GM23338 (cell line): Measurements from ENCODE around the gene HTR1B. TPM values are rescaled to one million over a fixed set of nuclear protein-coding genes. Genes with fewer than 3 reads are reported as not detected.

Experiments used
- ATAC-seq: fragments of 200-7000 bp; cut with Tn5 transposase; 3 replicates; pipeline ENCODE4 v1.9.1; 2020
- DNase-seq: peaks from one replicate; pipeline ENCODE4 v3.0.0-alpha.2; 2015; ENCODE audit warnings: low spot score
- H2AFZ ChIP-seq: fragments of 200-600 bp; sonication (generic); 2 replicates; pipeline ENCODE4 v1.8.0; 2016; ENCODE audit warnings: antibody characterized with exemption, mild to moderate bottlenecking, moderate library complexity
- H3F3A ChIP-seq: fragments of 200-600 bp; sonication (generic); replicated peaks from 2 replicates; pipeline ENCODE4 v1.8.0; 2017; ENCODE audit warnings: antibody characterized with exemption, mixed run types, low read depth
- H3K27ac ChIP-seq: fragments of 200-600 bp; sonication (generic); 2 replicates; pipeline ENCODE4 v1.6.1; 2016; ENCODE audit warnings: low read depth
- H3K27me3 ChIP-seq: fragments of 200-600 bp; sonication (generic); 2 replicates; pipeline ENCODE4 v1.8.0; 2016; ENCODE audit warnings: mild to moderate bottlenecking, mixed run types, moderate library complexity; ENCODE audit not compliant: insufficient read depth
- H3K36me3 ChIP-seq: fragments of 200-600 bp; sonication (generic); 2 replicates; pipeline ENCODE4 v1.8.0; 2016; ENCODE audit warnings: mild to moderate bottlenecking; ENCODE audit not compliant: insufficient read depth
- H3K4me1 ChIP-seq: fragments of 200-600 bp; sonication (generic); 2 replicates; pipeline ENCODE4 v1.8.0; 2016; ENCODE audit warnings: mild to moderate bottlenecking, moderate library complexity; ENCODE audit not compliant: insufficient read depth
- H3K4me2 ChIP-seq: fragments of 200-600 bp; sonication (generic); 2 replicates; pipeline ENCODE4 v1.7.1; 2017; ENCODE audit warnings: mixed run types
- H3K4me3 ChIP-seq: fragments of 200-600 bp; sonication (generic); 2 replicates; pipeline ENCODE4 v1.6.1; 2016; ENCODE audit warnings: mixed run types
- H3K79me2 ChIP-seq: fragments of 200-600 bp; sonication (generic); replicated peaks from 2 replicates; pipeline ENCODE4 v1.8.0; 2017; ENCODE audit warnings: mild to moderate bottlenecking; ENCODE audit not compliant: insufficient read depth
- H3K9me2 ChIP-seq: fragments of 200-600 bp; sonication (generic); 2 replicates; pipeline ENCODE4 v1.8.0; 2017; ENCODE audit not compliant: insufficient read depth
- H4K20me1 ChIP-seq: fragments of 200-600 bp; sonication (generic); replicated peaks from 2 replicates; pipeline ENCODE4 v1.8.0; 2017; ENCODE audit warnings: mild to moderate bottlenecking; ENCODE audit not compliant: insufficient read depth
- H3K27ac Mint-ChIP-seq: 2 replicates; pipeline ENCODE4 v1.8.0; 2020; ENCODE audit warnings: inconsistent platforms, mild to moderate bottlenecking, moderate library complexity, mixed read lengths
- H3K27me3 Mint-ChIP-seq: 3 replicates; pipeline ENCODE4 v1.8.0; 2022; ENCODE audit warnings: low read depth, mild to moderate bottlenecking, moderate library complexity, mixed read lengths, inconsistent platforms; ENCODE audit not compliant: insufficient read depth, poor library complexity
- H3K36me3 Mint-ChIP-seq: 3 replicates; pipeline ENCODE4 v1.8.0; 2021; ENCODE audit warnings: low read depth, mild to moderate bottlenecking, inconsistent platforms, moderate library complexity, mixed read lengths
- H3K4me1 Mint-ChIP-seq: 3 replicates; pipeline ENCODE4 v1.8.0; 2020; ENCODE audit warnings: mild to moderate bottlenecking, inconsistent platforms, mixed read lengths
- H3K4me3 Mint-ChIP-seq: 3 replicates; pipeline ENCODE4 v1.8.0; 2021; ENCODE audit warnings: moderate library complexity, mild to moderate bottlenecking, inconsistent platforms, mixed read lengths
- H3K9me3 Mint-ChIP-seq: 3 replicates; pipeline ENCODE4 v1.8.0; 2020; ENCODE audit warnings: moderate library complexity, mild to moderate bottlenecking, inconsistent platforms, mixed read lengths
- CREB1 ChIP-seq: fragments of 250-450 bp; sonication (Bioruptor Pico); IDR thresholded peaks from 2 replicates; pipeline ENCODE4 v1.5.0; 2020; ENCODE audit warnings: low read depth, mild to moderate bottlenecking, moderate library complexity
- CTCF ChIP-seq, 2 experiments: fragments of 200-600 bp in 1 of 2; sonication (generic) in 1 of 2; conservative IDR thresholded peaks; 2 replicates each; pipeline versions ENCODE4 v1.5.1 to v1.6.1; 2016 to 2017; ENCODE audit warnings: antibody characterized with exemption in 2 of 2, low read depth in 2 of 2, mild to moderate bottlenecking in 2 of 2, moderate library complexity in 1 of 2
- EZH2 ChIP-seq: fragments of 200-600 bp; sonication (generic); IDR thresholded peaks from one replicate; pipeline ENCODE4 v1.8.0; 2017; ENCODE audit warnings: antibody characterized with exemption, mild to moderate bottlenecking, low read depth; ENCODE audit not compliant: unreplicated experiment
- EZH2phosphoT487 ChIP-seq: fragments of 200-600 bp; sonication (generic); IDR thresholded peaks from one replicate; pipeline ENCODE4 v1.8.1; 2018; ENCODE audit warnings: antibody characterized with exemption; ENCODE audit not compliant: unreplicated experiment
- NANOG ChIP-seq: IDR thresholded peaks from 2 replicates; pipeline ENCODE4 v1.6.1; 2016; ENCODE audit warnings: antibody characterized with exemption, borderline replicate concordance
- POLR2AphosphoS5 ChIP-seq: IDR thresholded peaks from 2 replicates; pipeline ENCODE4 v1.6.1; 2016; ENCODE audit warnings: antibody characterized with exemption, low read depth
- STAT1 ChIP-seq: IDR thresholded peaks from one replicate; pipeline ENCODE4 v1.6.1; 2016; ENCODE audit warnings: antibody characterized with exemption; ENCODE audit not compliant: unreplicated experiment
- ZNF114 ChIP-seq: fragments of 250-450 bp; sonication (Bioruptor Pico); IDR thresholded peaks from 2 replicates; pipeline ENCODE4 v1.5.0; 2020; ENCODE audit warnings: mild to moderate bottlenecking, moderate library complexity
- ZNF331 ChIP-seq: fragments of 250-450 bp; sonication (Bioruptor Pico); IDR thresholded peaks from 2 replicates; pipeline ENCODE4 v1.5.0; 2020; ENCODE audit warnings: low read depth, mild to moderate bottlenecking, moderate library complexity
- polyA plus RNA-seq: library from polyadenylated mRNA; unstranded; fragments of >200 nt; fragmentation: Nextera tagmentation; extraction: Ambion mirVana; gene quantifications from 2 replicates; pipeline ENCODE4 v1.2.1, GENCODE V29; 2016
- total RNA-seq: library from RNA; depleted of rRNA; stranded (reverse); fragments of >200 nt; shearing (Covaris generic); gene quantifications from 2 replicates; pipeline ENCODE4 v1.2.3, GENCODE V29; 2014
- TF ChIP-seq, protein P1 (sequence below): IDR thresholded peaks from one replicate; pipeline ENCODE4 v1.6.1; 2018; ENCODE audit warnings: antibody characterized with exemption; ENCODE audit not compliant: unreplicated experiment

The HTR1B gene
- total and polyA plus RNA-seq, 2 experiments from 2014 or later, result 0.19 to 0.21 TPM

GRCh38 chr6:77456531-77457248 lies 6.6 kb downstream of the HTR1B start (continued):
- TF ChIP-seq, protein P1, sequence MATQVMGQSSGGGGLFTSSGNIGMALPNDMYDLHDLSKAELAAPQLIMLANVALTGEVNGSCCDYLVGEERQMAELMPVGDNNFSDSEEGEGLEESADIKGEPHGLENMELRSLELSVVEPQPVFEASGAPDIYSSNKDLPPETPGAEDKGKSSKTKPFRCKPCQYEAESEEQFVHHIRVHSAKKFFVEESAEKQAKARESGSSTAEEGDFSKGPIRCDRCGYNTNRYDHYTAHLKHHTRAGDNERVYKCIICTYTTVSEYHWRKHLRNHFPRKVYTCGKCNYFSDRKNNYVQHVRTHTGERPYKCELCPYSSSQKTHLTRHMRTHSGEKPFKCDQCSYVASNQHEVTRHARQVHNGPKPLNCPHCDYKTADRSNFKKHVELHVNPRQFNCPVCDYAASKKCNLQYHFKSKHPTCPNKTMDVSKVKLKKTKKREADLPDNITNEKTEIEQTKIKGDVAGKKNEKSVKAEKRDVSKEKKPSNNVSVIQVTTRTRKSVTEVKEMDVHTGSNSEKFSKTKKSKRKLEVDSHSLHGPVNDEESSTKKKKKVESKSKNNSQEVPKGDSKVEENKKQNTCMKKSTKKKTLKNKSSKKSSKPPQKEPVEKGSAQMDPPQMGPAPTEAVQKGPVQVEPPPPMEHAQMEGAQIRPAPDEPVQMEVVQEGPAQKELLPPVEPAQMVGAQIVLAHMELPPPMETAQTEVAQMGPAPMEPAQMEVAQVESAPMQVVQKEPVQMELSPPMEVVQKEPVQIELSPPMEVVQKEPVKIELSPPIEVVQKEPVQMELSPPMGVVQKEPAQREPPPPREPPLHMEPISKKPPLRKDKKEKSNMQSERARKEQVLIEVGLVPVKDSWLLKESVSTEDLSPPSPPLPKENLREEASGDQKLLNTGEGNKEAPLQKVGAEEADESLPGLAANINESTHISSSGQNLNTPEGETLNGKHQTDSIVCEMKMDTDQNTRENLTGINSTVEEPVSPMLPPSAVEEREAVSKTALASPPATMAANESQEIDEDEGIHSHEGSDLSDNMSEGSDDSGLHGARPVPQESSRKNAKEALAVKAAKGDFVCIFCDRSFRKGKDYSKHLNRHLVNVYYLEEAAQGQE, result no peak
- TF ChIP-seq EZH2phosphoT487 (no peak), ZNF331 (no peak), EZH2 (no peak), NANOG (no peak), STAT1 (no peak), ZNF114 (CRISPR knock-in tag) (no peak), CTCF (conservative IDR thresholded peaks at IDR 0.05; ENCODE audit: low read depth in 2 of 2) (no peak), POLR2AphosphoS5 (no peak), CREB1 (CRISPR knock-in tag) (no peak)

DNA sequence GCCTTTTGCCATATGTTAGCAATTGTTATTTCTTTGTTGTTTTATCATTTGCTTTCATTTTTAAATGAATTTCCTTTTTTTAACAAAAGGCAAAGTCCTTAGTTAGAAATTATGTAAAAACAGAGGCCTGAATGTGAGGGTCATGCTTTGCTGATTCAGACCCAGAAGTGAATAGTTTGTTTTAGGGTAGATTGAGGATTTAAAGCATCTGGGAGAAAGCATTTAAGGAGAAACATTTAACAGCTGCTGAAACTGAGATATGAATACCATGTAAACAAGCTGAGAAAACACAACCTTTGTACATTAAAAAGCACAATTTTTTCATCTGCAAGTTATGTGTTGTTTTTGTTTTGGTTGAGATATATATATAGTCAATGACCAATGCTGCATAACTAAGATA lies 8.0 kb downstream of the HTR1B start:
- Histone ChIP-seq H3K4me1 (peaks cover 46% of the 10 kb centered on the region), H3K4me2 (peak overlapping the region; percentile 62), H3F3A (no peaks in the 10 kb centered on the region), H3K27me3 (no peaks in the 10 kb centered on the region), H3K9me2 (no peaks in the 10 kb centered on the region), H3K36me3 (no peaks in the 10 kb centered on the region), H4K20me1 (no peaks in the 10 kb centered on the region), H2AFZ (no peak overlapping the region), H3K79me2 (no peaks in the 10 kb centered on the region), H3K27ac (peak overlapping the region; percentile 28; the same call in 1 of the 2 replicates), H3K4me3 (no peak overlapping the region; the same call in 1 of the 2 replicates)
- Mint-ChIP-seq H3K27me3 (peaks cover 2% of the 10 kb centered on the region), H3K4me1 (peaks cover 41% of the 10 kb centered on the region), H3K4me3 (no peak overlapping the region), H3K9me3 (no peaks in the 10 kb centered on the region), H3K27ac (no peak overlapping the region), H3K36me3 (no peaks in the 10 kb centered on the region)
- no peak for ATAC-seq
- DNase-seq, result no peak
- TF ChIP-seq, protein P1, result no peak
- TF ChIP-seq EZH2phosphoT487, result no peak
